Stimulated activated CD4-positive, alpha-beta T cell treated with anti-CD3 and anti-CD28 coated beads, Interleukin-4, amount 100 ng/mL, for 1 hour (primary cell): Measurements from ENCODE around the gene HSF5.
"Not testable (repeated sequence)": the region's sequence is repeated elsewhere in the genome, so short reads cannot be mapped to it uniquely, and the experiment has no call there.

Experiments used
- DNase-seq: peaks from one replicate; pipeline ENCODE4 v3.0.0-alpha.2; 2020

The HSF5 gene

GRCh38 chr17:58515286-58515685 is 27.1 kb upstream of the HSF5 start:
- no peak for DNase-seq

GRCh38 chr17:58514770-58515157 is 26.6 kb upstream of the HSF5 start:
- DNase-seq: no peak

GRCh38 chr17:58513965-58514769 is 26.0 kb upstream of the HSF5 start, which contains the start of gene MTMR4:
Gene MTMR4 (minus strand): TSS chr17:58514638. CDS start chr17:58514407, 231 bp downstream.
- peak; percentile 78 for DNase-seq

- DNase-seq: peak; percentile 46
Measured at GRCh38 chr17:58513267-58513964, 25.2 kb upstream of the HSF5 start.

GRCh38 chr17:58510075-58510474 is 21.9 kb upstream of the HSF5 start:
- DNase-seq: no peak

GRCh38 chr17:58508341-58509067 is 20.3 kb upstream of the HSF5 start:
- DNase-seq: no peak

GRCh38 chr17:58507123-58507634 is 19.0 kb upstream of the HSF5 start:
- DNase-seq: no peak

GRCh38 chr17:58506354-58507080 is 18.3 kb upstream of the HSF5 start:
- DNase-seq: no peak

- DNase-seq: no peak
Measured at GRCh38 chr17:58504826-58505351, 16.7 kb upstream of the HSF5 start.

- DNase-seq: no peak
Measured at GRCh38 chr17:58503866-58504265, 15.7 kb upstream of the HSF5 start.

GRCh38 chr17:58503134-58503533 is 14.9 kb upstream of the HSF5 start:
- DNase-seq: not testable (repeated sequence)

GRCh38 chr17:58501451-58501850 is 13.2 kb upstream of the HSF5 start:
- no peak for DNase-seq

GRCh38 chr17:58498177-58498828 is 10.1 kb upstream of the HSF5 start:
- no peak for DNase-seq

GRCh38 chr17:58493506-58493905 is 5.3 kb upstream of the HSF5 start:
- no peak for DNase-seq

- DNase-seq: no peak
Measured at GRCh38 chr17:58492238-58493121, 4.3 kb upstream of the HSF5 start.

GRCh38 chr17:58491510-58492045 is 3.4 kb upstream of the HSF5 start:
- DNase-seq: no peak

GRCh38 chr17:58488428-58488890 is 251 bp upstream of the HSF5 start:
- no peak for DNase-seq

GRCh38 chr17:58484600-58484999 is 3.6 kb downstream of the HSF5 start:
- no peak for DNase-seq

GRCh38 chr17:58481798-58482197 is 6.4 kb downstream of the HSF5 start:
- not testable (repeated sequence) for DNase-seq

- no peak for DNase-seq
Measured at GRCh38 chr17:58480090-58480489, 8.1 kb downstream of the HSF5 start.
